OCI-LY3 (cell line): ENCODE measurements around the gene UBE2D3.

Experiments
- CTCF ChIP-seq: fragments of 200-600, 300-600 bp; sonication (generic); IDR thresholded peaks from 2 replicates; pipeline ENCODE4 v1.5.1; 2014; ENCODE audit warnings: antibody characterized with exemption, low read length, low read depth
- EZH2phosphoT487 ChIP-seq: fragments of 200-600 bp; shearing (Covaris generic); IDR thresholded peaks from 2 replicates; pipeline ENCODE4 v1.6.1; 2018; ENCODE audit warnings: antibody characterized with exemption, mixed run types, low read depth

GRCh38 chr4:102850370-102850769 lies 23.0 kb upstream of the UBE2D3 start:
- TF ChIP-seq CTCF (no peak), EZH2phosphoT487 (no peak)
